OCI-LY1 (cell line): Measurements from ENCODE around the gene COL6A2.
"Not testable (repeated sequence)": the region's sequence is repeated elsewhere in the genome, so short reads cannot be mapped to it uniquely, and the experiment has no call there.

ENCODE experiments used
- H2AFZ ChIP-seq: fragments of 200-600 bp; sonication (generic), shearing (Covaris generic); 2 replicates; pipeline ENCODE4 v1.6.0; 2014; ENCODE audit warnings: antibody characterized with exemption, mild to moderate bottlenecking, low read length
- H3F3A ChIP-seq: fragments of 200-600 bp; sonication (generic), shearing (Covaris generic); 2 replicates; pipeline ENCODE4 v1.6.0; 2014; ENCODE audit warnings: mild to moderate bottlenecking, antibody characterized with exemption, low read length, moderate library complexity; ENCODE audit not compliant: insufficient read depth
- H3K27ac ChIP-seq: fragments of 200-600 bp; sonication (generic); 2 replicates; pipeline ENCODE4 v1.5.1; 2014; ENCODE audit warnings: low read length, mixed run types, mild to moderate bottlenecking, low read depth; ENCODE audit not compliant: poor library complexity, severe bottlenecking
- H3K27me3 ChIP-seq: fragments of 200-600 bp; sonication (generic); 2 replicates; pipeline ENCODE4 v1.6.0; 2014; ENCODE audit warnings: antibody characterized with exemption, mild to moderate bottlenecking, low read length, moderate library complexity; ENCODE audit not compliant: insufficient read depth
- H3K36me3 ChIP-seq: fragments of 200-600 bp; sonication (generic); 2 replicates; pipeline ENCODE4 v1.6.1; 2014; ENCODE audit warnings: mild to moderate bottlenecking, antibody characterized with exemption, low read length, moderate library complexity, mixed read lengths; ENCODE audit not compliant: insufficient read depth
- H3K4me1 ChIP-seq: fragments of 200-600 bp; sonication (generic); 2 replicates; pipeline ENCODE4 v1.5.1; 2014; ENCODE audit warnings: mild to moderate bottlenecking, low read length, moderate library complexity; ENCODE audit not compliant: insufficient read depth, severe bottlenecking
- H3K4me2 ChIP-seq: fragments of 200-600 bp; sonication (generic), shearing (Covaris generic); 2 replicates; pipeline ENCODE4 v1.6.1; 2014; ENCODE audit warnings: low read length
- H3K4me3 ChIP-seq: fragments of 200-600 bp; sonication (generic); 2 replicates; pipeline ENCODE4 v1.5.1; 2014; ENCODE audit warnings: low read length, low read depth, mild to moderate bottlenecking, mixed read lengths; ENCODE audit not compliant: poor library complexity, severe bottlenecking
- H3K79me2 ChIP-seq: fragments of 200-600 bp; shearing (Covaris generic); 2 replicates; pipeline ENCODE4 v1.6.1; 2016; ENCODE audit warnings: mixed run types, low read length, mixed read lengths; ENCODE audit not compliant: insufficient read depth
- H3K9ac ChIP-seq: fragments of 200-600 bp; sonication (generic), shearing (Covaris generic); 2 replicates; pipeline ENCODE4 v1.6.1; 2014; ENCODE audit warnings: mild to moderate bottlenecking, low read length, mixed read lengths
- H3K9me2 ChIP-seq: fragments of 200-600 bp; sonication (generic), shearing (Covaris generic); 2 replicates; pipeline ENCODE4 v1.6.1; 2014; ENCODE audit warnings: low read depth, mild to moderate bottlenecking, low read length, mixed read lengths
- H3K9me3 ChIP-seq: fragments of 200-600 bp; shearing (Covaris generic); 2 replicates; pipeline ENCODE4 v1.6.1; 2014; ENCODE audit warnings: low read length, mixed read lengths
- H4K20me1 ChIP-seq: fragments of 200-600 bp; sonication (generic), shearing (Covaris generic); 2 replicates; pipeline ENCODE4 v1.6.0; 2016; ENCODE audit warnings: mild to moderate bottlenecking, low read length; ENCODE audit not compliant: insufficient read depth
- EZH2 ChIP-seq: fragments of 200-600 bp; sonication (generic), shearing (Covaris generic); IDR thresholded peaks from 2 replicates; pipeline ENCODE4 v1.8.0; 2017; ENCODE audit warnings: borderline replicate concordance, mixed run types, mild to moderate bottlenecking, antibody characterized with exemption, low read length, moderate library complexity, mixed read lengths
- TF ChIP-seq, protein P1 (sequence below): fragments of 200-600 bp; sonication (generic), shearing (Covaris generic); IDR thresholded peaks from 2 replicates; pipeline ENCODE4 v1.5.1; 2017; ENCODE audit warnings: mild to moderate bottlenecking, antibody characterized with exemption, low read length, moderate library complexity, mixed read lengths

The COL6A2 gene

GRCh38 chr21:46171996-46172862 lies 74.3 kb downstream of the COL6A2 start:
- Histone ChIP-seq H3K27ac (no peak overlapping the region), H4K20me1 (no peaks in the 10 kb centered on the region), H3K9ac (no peak overlapping the region), H3K27me3 (no peaks in the 10 kb centered on the region; the same call in 1 of the 2 replicates), H3K9me3 (peaks cover 3% of the 10 kb centered on the region; the same call in 1 of the 2 replicates), H2AFZ (no peak overlapping the region), H3K4me2 (no peak overlapping the region), H3K4me3 (no peak overlapping the region), H3K9me2 (no peaks in the 10 kb centered on the region), H3K79me2 (no peaks in the 10 kb centered on the region), H3F3A (no peaks in the 10 kb centered on the region), H3K36me3 (no peaks in the 10 kb centered on the region; the same call in 1 of the 2 replicates), H3K4me1 (no peaks in the 10 kb centered on the region)
- TF ChIP-seq, protein P1, sequence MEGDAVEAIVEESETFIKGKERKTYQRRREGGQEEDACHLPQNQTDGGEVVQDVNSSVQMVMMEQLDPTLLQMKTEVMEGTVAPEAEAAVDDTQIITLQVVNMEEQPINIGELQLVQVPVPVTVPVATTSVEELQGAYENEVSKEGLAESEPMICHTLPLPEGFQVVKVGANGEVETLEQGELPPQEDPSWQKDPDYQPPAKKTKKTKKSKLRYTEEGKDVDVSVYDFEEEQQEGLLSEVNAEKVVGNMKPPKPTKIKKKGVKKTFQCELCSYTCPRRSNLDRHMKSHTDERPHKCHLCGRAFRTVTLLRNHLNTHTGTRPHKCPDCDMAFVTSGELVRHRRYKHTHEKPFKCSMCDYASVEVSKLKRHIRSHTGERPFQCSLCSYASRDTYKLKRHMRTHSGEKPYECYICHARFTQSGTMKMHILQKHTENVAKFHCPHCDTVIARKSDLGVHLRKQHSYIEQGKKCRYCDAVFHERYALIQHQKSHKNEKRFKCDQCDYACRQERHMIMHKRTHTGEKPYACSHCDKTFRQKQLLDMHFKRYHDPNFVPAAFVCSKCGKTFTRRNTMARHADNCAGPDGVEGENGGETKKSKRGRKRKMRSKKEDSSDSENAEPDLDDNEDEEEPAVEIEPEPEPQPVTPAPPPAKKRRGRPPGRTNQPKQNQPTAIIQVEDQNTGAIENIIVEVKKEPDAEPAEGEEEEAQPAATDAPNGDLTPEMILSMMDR, result no peak
- no peak for TF ChIP-seq EZH2

DNA sequence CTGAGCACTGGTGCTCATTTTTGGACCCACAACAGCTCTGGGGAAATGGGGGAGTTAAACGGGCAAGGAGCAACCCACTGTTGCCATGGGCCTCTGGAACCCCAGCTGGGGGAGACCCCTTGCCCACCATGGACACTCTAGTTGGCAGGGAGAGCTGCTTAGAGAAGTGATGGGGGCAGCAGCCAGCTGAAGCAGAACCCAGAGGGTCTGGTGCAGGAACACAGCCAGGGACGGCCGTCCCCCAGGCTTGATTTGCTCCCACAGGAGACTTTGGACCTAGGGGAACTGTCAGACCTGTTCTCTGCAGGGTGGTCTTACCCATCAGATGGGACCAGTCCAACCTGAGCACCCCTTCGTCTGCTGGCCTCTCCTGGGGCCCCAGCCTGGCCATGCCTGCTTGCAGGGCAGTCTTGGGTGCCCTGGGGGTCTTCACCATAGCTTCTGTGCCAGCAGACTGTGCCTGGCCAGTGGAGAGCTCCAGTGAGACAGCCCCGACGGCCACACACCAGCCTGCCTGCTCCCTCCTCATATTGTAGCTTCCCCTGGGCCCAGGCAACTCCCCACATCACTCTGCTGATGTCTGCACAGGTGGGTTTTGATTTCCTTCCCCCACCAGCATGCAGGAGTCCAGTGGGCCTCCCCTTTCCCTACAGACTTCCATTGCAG lies 75.1 kb downstream of the COL6A2 start:
- Histone ChIP-seq H3K4me3 (no peak overlapping the region), H3K9me2 (no peaks in the 10 kb centered on the region), H3K79me2 (no peaks in the 10 kb centered on the region), H3K27me3 (no peaks in the 10 kb centered on the region; the same call in 1 of the 2 replicates), H3K36me3 (no peaks in the 10 kb centered on the region; the same call in 1 of the 2 replicates), H3K9ac (no peak overlapping the region), H3K4me2 (no peak overlapping the region), H3K27ac (no peak overlapping the region), H3K9me3 (peaks cover 3% of the 10 kb centered on the region; the same call in 1 of the 2 replicates), H3F3A (no peaks in the 10 kb centered on the region), H4K20me1 (no peaks in the 10 kb centered on the region), H2AFZ (no peak overlapping the region), H3K4me1 (no peaks in the 10 kb centered on the region)
- TF ChIP-seq, protein P1, result no peak
- no peak for TF ChIP-seq EZH2

GRCh38 chr21:46173573-46173972 lies 75.7 kb downstream of the COL6A2 start:
- H3K27me3 ChIP-seq, result no peaks in the 10 kb centered on the region; the same call in 1 of the 2 replicates
- no peak overlapping the region for H3K4me3 ChIP-seq
- TF ChIP-seq EZH2, result no peak
- TF ChIP-seq, protein P1, result no peak
- H3K9ac ChIP-seq, result no peak overlapping the region
- H3K36me3 ChIP-seq, result no peaks in the 10 kb centered on the region; the same call in 1 of the 2 replicates
- H3K9me2 ChIP-seq, result no peaks in the 10 kb centered on the region
- no peaks in the 10 kb centered on the region for H3K4me1 ChIP-seq
- no peaks in the 10 kb centered on the region for H3F3A ChIP-seq
- no peaks in the 10 kb centered on the region for H3K79me2 ChIP-seq
- H4K20me1 ChIP-seq, result no peaks in the 10 kb centered on the region
- no peak overlapping the region for H2AFZ ChIP-seq
- H3K9me3 ChIP-seq, result peaks cover 3% of the 10 kb centered on the region; the same call in 1 of the 2 replicates
- no peak overlapping the region for H3K27ac ChIP-seq
- no peak overlapping the region for H3K4me2 ChIP-seq

DNA sequence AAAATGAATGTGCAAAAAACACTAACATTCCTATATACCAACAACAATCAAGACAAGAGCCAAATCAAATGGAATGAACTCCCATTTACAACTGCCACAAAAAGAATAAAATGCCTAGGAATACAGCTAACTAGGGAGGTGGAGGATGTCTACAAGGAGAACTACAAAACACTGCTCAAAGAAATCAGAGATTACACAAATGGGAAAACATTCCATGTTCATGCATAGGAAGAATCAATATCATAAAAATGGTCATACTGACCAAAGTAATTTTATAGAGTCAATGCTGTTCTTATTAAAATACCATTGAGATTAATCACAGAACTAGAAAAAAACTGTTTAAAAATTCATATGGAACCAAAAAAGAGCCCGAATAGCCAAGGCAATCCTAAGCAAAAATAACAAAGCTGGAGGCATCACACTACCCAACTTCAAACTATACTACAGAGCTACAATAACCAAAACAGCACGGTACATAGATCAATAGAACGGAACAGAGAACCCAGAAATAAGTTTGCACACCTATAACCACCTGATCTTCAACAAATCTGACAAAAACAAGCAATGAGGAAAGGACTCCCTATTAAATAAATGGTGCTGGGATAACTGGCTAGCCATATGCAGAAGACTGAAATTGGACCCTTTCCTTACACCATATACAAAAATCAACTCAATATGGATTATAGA lies 78.7 kb downstream of the COL6A2 start:
- not testable (repeated sequence) for H3K4me1 ChIP-seq, H3K4me2 ChIP-seq, H3K27me3 ChIP-seq, H3F3A ChIP-seq, H3K9ac ChIP-seq, H3K79me2 ChIP-seq, H3K4me3 ChIP-seq, H3K36me3 ChIP-seq, H4K20me1 ChIP-seq, H2AFZ ChIP-seq, H3K27ac ChIP-seq, H3K9me3 ChIP-seq, H3K9me2 ChIP-seq
